Placental epithelial cell (primary cell): ENCODE results near the gene ORC6. TPM values are rescaled to one million over a fixed set of nuclear protein-coding genes. Genes with fewer than 3 reads are reported as not detected.

Experiments used
- total RNA-seq: library from RNA; depleted of rRNA; stranded (reverse); fragments of >200 nt; gene quantifications from 2 replicates; pipeline ENCODE4 v1.2.3, GENCODE V29; 2012

The ORC6 gene, protein sequence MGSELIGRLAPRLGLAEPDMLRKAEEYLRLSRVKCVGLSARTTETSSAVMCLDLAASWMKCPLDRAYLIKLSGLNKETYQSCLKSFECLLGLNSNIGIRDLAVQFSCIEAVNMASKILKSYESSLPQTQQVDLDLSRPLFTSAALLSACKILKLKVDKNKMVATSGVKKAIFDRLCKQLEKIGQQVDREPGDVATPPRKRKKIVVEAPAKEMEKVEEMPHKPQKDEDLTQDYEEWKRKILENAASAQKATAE
- 2.7 and 5.1 TPM in 2 replicates for total RNA-seq

DNA sequence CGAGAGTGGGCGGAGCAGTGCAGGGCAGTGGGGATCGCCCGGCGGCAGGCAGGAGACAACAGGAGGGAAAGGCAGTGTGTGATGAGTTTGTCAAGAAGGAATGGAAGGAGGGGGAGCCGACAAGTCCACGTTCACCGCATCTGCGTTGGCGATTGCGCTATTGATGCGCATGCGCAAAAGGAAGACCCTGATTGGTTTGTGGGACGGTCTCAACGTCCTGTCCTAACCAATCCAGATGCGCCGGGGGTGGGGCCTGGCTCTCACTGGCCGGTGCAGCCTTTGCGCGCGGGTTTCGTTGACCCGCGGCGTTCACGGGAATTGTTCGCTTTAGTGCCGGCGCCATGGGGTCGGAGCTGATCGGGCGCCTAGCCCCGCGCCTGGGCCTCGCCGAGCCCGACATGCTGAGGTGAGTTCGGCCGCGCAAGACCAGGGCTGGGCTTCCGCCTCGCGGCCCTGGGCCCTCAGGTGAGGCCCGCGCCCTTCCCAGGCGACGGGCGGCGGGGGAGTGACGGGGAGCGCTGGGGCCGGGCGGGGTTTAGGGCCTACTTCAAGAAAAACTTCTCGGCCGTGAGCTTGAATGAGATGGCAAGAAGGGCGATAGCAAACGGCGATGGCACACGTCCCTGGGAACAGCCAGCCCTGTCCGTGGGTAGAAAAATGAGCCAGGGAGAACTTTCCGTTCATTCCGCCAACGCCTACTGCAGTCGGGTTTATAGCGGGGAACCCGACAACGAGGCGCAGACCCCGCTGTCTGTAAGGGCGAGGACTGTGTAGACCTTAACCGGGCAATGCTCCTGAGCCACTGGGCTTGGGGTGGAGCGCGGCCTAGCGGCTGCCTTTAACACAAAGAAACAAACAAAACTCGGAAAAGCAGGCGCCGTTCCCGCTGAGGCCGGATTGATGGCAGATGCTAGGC, at the start of gene ORC6:
Gene ORC6, plus strand, starts transcription at position 295 of the 916 bp plus-strand sequence. Its CDS starts 47 bp downstream, at position 342.

DNA sequence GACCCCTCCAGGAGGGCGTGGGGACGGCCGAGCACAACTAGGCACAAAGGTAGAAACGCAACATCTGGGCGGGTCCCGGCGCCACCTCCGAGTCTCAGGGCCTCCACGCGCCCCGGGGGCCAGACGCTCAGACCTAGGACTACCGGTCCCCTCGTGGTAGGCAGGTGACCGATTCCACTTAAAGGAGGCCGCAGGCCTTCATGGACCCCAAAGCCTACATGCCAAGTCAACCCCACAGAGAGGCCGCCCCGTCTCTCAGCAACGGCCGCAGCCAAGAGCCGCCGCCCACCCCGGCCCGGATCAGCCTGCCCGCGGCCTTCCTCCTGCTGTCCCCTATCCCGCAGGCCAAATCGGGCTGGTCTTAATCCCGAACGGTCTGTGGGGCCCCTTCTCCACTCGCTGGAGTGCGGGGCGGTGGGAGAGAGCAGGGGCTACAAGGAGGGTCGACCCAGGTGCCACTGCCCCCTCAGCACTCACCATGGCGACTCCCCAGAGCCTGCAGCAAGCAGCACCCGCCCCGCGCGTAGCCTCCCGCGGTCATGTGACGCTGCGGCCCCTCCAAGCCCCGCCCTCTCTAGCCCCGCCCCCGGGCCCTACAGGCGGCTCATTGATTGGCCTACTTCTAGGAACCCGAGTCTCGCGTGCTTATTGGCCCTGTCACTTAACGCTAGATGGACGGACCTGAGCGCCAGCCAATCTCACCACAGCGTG, 650 bp upstream of the ORC6 start, which contains the start of gene VPS35:
Gene VPS35, minus strand, starts transcription at position 525 of the 711 bp plus-strand sequence. Its CDS starts 45 bp downstream, at position 480.

Other genes with a start within 250 kb of the ORC6 start
- 4.3 and 5.3 TPM in 2 replicates for gene SHCBP1, start 68.3 kb upstream of the ORC6 start, total RNA-seq
- 84.8 and 168 TPM in 2 replicates for gene VPS35, start 481 bp upstream of the ORC6 start, total RNA-seq
- 0.11 TPM in 1 of 2 replicates, not detected in the other for gene MYLK3, start 58.7 kb downstream of the ORC6 start, total RNA-seq
- 3.5 and 5.1 TPM in 2 replicates for gene C16orf87, start 141.5 kb downstream of the ORC6 start, total RNA-seq
- 6.7 and 15.6 TPM in 2 replicates for gene GPT2, start 194.7 kb downstream of the ORC6 start, total RNA-seq